Panc1 (cell line): Measurements from ENCODE around the gene KIFBP. TPM values are rescaled to one million over a fixed set of nuclear protein-coding genes. Genes with fewer than 3 reads are reported as not detected.

Source experiments
- ATAC-seq: fragments of 200-7000 bp; cut with Tn5 transposase; 2 replicates; pipeline ENCODE4 v1.9.1; 2020; ENCODE audit warnings: mild to moderate bottlenecking, moderate library complexity
- BruUV-seq: library from RNA; stranded (reverse); fragments of 400-500 nt; replicated peaks from 2 replicates; lab custom pipeline; 2021; lab: Mats Ljungman, UMichigan
- CTCF ChIA-PET: fragments of 300-600 bp; sonication (Branson Sonifier 250); formaldehyde crosslinking; loops from one replicate; lab custom pipeline; 2022; ENCODE audit warnings: antibody characterized with exemption; lab: Charles Lee
- POLR2A ChIA-PET: fragments of 300-600 bp; sonication (Branson Sonifier 250); formaldehyde crosslinking; loops from one replicate; lab custom pipeline; 2022; ENCODE audit warnings: antibody characterized with exemption; lab: Charles Lee
- DNase-seq: peaks from one replicate; pipeline ENCODE4 v3.0.0-alpha.2; 2010; ENCODE audit warnings: low read depth, low spot score
- H3K27ac ChIP-seq: 2 replicates; pipeline ENCODE4 v1.5.1; 2011; ENCODE audit warnings: mild to moderate bottlenecking, low read length, inconsistent platforms
- H3K27me3 ChIP-seq: fragments of 200-500 bp; sonication (Bioruptor generic); 2 replicates; pipeline ENCODE4 v1.6.0; 2014; ENCODE audit warnings: low read length, inconsistent platforms; ENCODE audit not compliant: control insufficient read depth, insufficient read depth
- H3K36me3 ChIP-seq: fragments of 200-500 bp; sonication (Bioruptor generic); 2 replicates; pipeline ENCODE4 v1.5.1; 2014; ENCODE audit warnings: inconsistent platforms, mild to moderate bottlenecking, low read length, moderate library complexity; ENCODE audit not compliant: control insufficient read depth, insufficient read depth
- H3K4me1 ChIP-seq: 2 replicates; pipeline ENCODE4 v1.5.1; 2011; ENCODE audit warnings: inconsistent platforms, mild to moderate bottlenecking, low read length, moderate library complexity; ENCODE audit not compliant: control insufficient read depth, insufficient read depth
- H3K4me3 ChIP-seq, 2 experiments: 2 replicates each; pipeline ENCODE4 v1.5.1; 2011 to 2012; ENCODE audit warnings: low read depth in 2 of 2, low read length in 2 of 2, mild to moderate bottlenecking in 2 of 2, inconsistent platforms in 1 of 2, moderate library complexity in 1 of 2
- H3K9me3 ChIP-seq: fragments of 200-500 bp; sonication (Bioruptor generic); 2 replicates; pipeline ENCODE4 v1.5.1; 2014; ENCODE audit warnings: low read depth, mild to moderate bottlenecking, inconsistent platforms, low read length, moderate library complexity; ENCODE audit not compliant: control insufficient read depth, insufficient read depth
- CTCF ChIP-seq: fragments of 450-650 bp; IDR thresholded peaks from 2 replicates; pipeline ENCODE4 v1.5.1; 2017; ENCODE audit warnings: mild to moderate bottlenecking
- POLR2AphosphoS5 ChIP-seq: IDR thresholded peaks from 2 replicates; pipeline ENCODE4 v1.6.1; 2012; ENCODE audit warnings: mild to moderate bottlenecking, low read depth, low read length, moderate library complexity
- REST ChIP-seq, 2 experiments: IDR thresholded peaks; 2 replicates each; pipeline ENCODE4 v1.6.1; 2011 to 2012; ENCODE audit warnings: low read depth in 2 of 2, control low read depth in 1 of 2, low read length in 1 of 2, mild to moderate bottlenecking in 1 of 2, moderate library complexity in 1 of 2; ENCODE audit not compliant: insufficient read depth in 1 of 2
- SIN3A ChIP-seq: IDR thresholded peaks from 2 replicates; pipeline ENCODE4 v1.6.1; 2012; ENCODE audit warnings: low read depth, mild to moderate bottlenecking, low read length, moderate library complexity, borderline replicate concordance; ENCODE audit not compliant: insufficient read depth
- TCF7L2 ChIP-seq: IDR thresholded peaks from 2 replicates; pipeline ENCODE4 v1.6.1; 2011; ENCODE audit warnings: mild to moderate bottlenecking, low read depth, low read length, inconsistent platforms
- in situ Hi-C: cut with HindIII; loops from 2 replicates; pipeline ENCODE4 v1.10.0; 2016; ENCODE audit warnings: low sequenced_read_pairs, low pct_unique_long_range_greater_than_20kb
- intact Hi-C: fragments of 100-400 bp; cut with micrococcal nuclease; formaldehyde crosslinking; loops from one replicate; pipeline ENCODE4 v1.10.0; 2022; ENCODE audit not compliant: unreplicated experiment
- total RNA-seq: library from RNA; stranded (reverse); gene quantifications from one replicate; pipeline ENCODE4 v1.2.1, GENCODE V29; 2021; ENCODE audit not compliant: unreplicated experiment

Gene KIFBP
- total RNA-seq, 1 experiment from 2014 or later: 45.9 TPM

- POLR2A ChIA-PET: no interaction called here
- Histone ChIP-seq H3K9me3 (no peaks in the 10 kb centered on the region), H3K4me3 (no peak overlapping the region), H3K27me3 (no peaks in the 10 kb centered on the region), H3K36me3 (no peaks in the 10 kb centered on the region), H3K27ac (no peak overlapping the region), H3K4me1 (no peaks in the 10 kb centered on the region)
- DNase-seq (no peak), ATAC-seq (no peak)
- in situ Hi-C loops: no loop called here
- TF ChIP-seq TCF7L2 (no peak), SIN3A (no peak), POLR2AphosphoS5 (no peak), CTCF (no peak), REST (IDR thresholded peaks at IDR 0.05; ENCODE audit: insufficient read depth in 1 of 2, low read depth in 2 of 2, low read length in 1 of 2) (no peak)
- CTCF ChIA-PET: no interaction called here
- BruUV-seq: no TSS peak
- intact Hi-C loops: no loop called here
Measured at GRCh38 chr10:69052736-69053135, 64.1 kb downstream of the KIFBP start.

GRCh38 chr10:69055241-69055640 is 66.6 kb downstream of the KIFBP start:
- no peak for TF ChIP-seq TCF7L2
- no peak for TF ChIP-seq REST (IDR thresholded peaks at IDR 0.05; ENCODE audit: insufficient read depth in 1 of 2, low read depth in 2 of 2, low read length in 1 of 2)
- TF ChIP-seq POLR2AphosphoS5: no peak
- TF ChIP-seq SIN3A: no peak
- no peak for TF ChIP-seq CTCF
- H3K36me3 ChIP-seq: no peaks in the 10 kb centered on the region
- H3K4me1 ChIP-seq: no peaks in the 10 kb centered on the region
- BruUV-seq: no TSS peak
- POLR2A ChIA-PET: no interaction called here
- H3K27me3 ChIP-seq: no peaks in the 10 kb centered on the region
- CTCF ChIA-PET: no interaction called here
- intact Hi-C loops (no loop called here), in situ Hi-C loops (no loop called here)
- DNase-seq: no peak
- H3K27ac ChIP-seq: no peak overlapping the region
- H3K9me3 ChIP-seq: no peaks in the 10 kb centered on the region
- no peak for ATAC-seq
- H3K4me3 ChIP-seq: no peak overlapping the region
